ENCODE measurements around the gene FBXL16. TPM values are rescaled to one million over a fixed set of nuclear protein-coding genes. Genes with fewer than 3 reads are reported as not detected.
"Not testable (repeated sequence)": the region's sequence is repeated elsewhere in the genome, so short reads cannot be mapped to it uniquely, and the experiment has no call there.

FBXL16 gene
- polyA plus RNA-seq, 1 donor = 3.8 TPM

DNA sequence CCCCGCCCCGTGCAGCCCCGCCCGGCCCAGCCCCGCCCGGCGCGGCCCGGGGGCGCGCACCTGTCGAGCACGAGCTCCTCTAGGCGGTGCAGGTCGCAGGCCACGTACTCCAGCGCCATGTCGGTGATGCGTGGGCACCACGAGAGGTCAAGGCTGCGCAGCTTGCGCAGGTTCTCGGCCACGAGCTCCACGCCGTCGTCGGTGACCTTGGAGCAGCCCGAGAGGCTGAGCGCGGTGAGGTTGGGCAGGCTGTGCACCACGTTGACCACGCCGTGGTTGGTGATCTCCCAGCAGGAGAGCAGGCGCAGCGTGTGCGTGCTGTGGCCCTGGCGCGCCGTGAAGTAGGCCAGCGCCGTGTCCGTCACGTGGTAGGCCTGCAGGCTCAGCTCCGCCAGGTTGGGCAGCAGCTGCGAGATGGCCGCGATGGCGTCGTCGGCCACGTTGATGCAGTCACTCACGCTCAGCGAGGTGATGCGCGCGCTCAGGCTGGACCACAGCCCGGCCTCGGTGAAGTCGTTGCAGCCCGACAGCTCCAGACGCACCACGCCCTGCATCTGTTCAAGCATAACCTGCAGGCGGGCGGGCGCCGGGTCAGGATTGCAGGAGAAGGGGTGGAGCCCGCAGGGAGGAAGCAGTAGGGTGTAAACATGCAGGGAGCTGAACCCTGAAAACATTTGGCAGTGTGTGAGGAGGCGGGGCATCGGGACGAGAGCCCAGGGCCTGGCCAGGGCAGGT, 10.1 kb downstream of the FBXL16 start:
- Histone ChIP-seq H3K4me3 (ENCODE audit: low read length) (no peak overlapping the region), H3K36me3 (ENCODE audit: control insufficient read depth, insufficient read depth, low read length) (no peaks in the 10 kb centered on the region), H3K27ac (ENCODE audit: low read length) (no peak overlapping the region), H3K9me3 (ENCODE audit: control insufficient read depth, low read depth, low read length) (peaks cover 18% of the 10 kb centered on the region), H3K4me1 (ENCODE audit: control insufficient read depth, insufficient read depth, low read length) (peaks cover 13% of the 10 kb centered on the region), H3K27me3 (ENCODE audit: control insufficient read depth, insufficient read depth, low read length) (peaks cover 83% of the 10 kb centered on the region)
- DNase-seq = peak in 1 of 2 donors; percentile 62
- no CpG with 5 or more reads among the region's 71 CpGs for WGBS (ENCODE audit: insufficient coverage, low lambda C conversion rate)

DNA sequence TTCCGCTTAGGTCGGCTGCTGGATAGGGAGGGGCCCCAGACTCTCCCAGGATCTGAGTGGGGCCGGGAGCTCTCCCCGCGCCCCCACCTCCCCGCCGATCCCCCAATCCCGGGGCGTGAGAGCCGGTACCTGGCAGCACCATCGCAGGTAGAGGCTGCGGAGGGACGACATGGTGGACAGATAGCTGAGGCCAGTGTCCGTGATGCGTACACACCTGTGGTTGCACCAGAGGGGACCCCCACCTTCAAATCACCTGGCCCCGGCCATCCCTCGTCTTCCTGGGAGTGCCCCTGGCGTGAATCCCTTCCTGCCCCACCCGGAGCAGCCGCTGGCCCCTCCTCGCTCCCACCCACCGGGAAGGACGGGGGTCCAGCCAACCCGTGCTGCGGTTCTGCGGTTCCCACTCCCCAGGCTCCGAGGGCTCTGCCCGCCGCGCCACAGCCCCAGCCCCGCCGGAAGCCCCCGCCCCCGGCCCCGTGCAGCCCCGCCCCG, 10.7 kb downstream of the FBXL16 start:
- no CpG with 5 or more reads among the region's 37 CpGs for WGBS (ENCODE audit: insufficient coverage, low lambda C conversion rate)
- peaks cover 77% of the 10 kb centered on the region for H3K27me3 ChIP-seq (ENCODE audit: control insufficient read depth, insufficient read depth, low read length)
- no peak for DNase-seq
- H3K9me3 ChIP-seq (ENCODE audit: control insufficient read depth, low read depth, low read length) = peaks cover 18% of the 10 kb centered on the region
- H3K36me3 ChIP-seq (ENCODE audit: control insufficient read depth, insufficient read depth, low read length) = no peaks in the 10 kb centered on the region
- H3K27ac ChIP-seq (ENCODE audit: low read length) = no peak overlapping the region
- peaks cover 13% of the 10 kb centered on the region for H3K4me1 ChIP-seq (ENCODE audit: control insufficient read depth, insufficient read depth, low read length)
- no peak overlapping the region for H3K4me3 ChIP-seq (ENCODE audit: low read length)

DNA sequence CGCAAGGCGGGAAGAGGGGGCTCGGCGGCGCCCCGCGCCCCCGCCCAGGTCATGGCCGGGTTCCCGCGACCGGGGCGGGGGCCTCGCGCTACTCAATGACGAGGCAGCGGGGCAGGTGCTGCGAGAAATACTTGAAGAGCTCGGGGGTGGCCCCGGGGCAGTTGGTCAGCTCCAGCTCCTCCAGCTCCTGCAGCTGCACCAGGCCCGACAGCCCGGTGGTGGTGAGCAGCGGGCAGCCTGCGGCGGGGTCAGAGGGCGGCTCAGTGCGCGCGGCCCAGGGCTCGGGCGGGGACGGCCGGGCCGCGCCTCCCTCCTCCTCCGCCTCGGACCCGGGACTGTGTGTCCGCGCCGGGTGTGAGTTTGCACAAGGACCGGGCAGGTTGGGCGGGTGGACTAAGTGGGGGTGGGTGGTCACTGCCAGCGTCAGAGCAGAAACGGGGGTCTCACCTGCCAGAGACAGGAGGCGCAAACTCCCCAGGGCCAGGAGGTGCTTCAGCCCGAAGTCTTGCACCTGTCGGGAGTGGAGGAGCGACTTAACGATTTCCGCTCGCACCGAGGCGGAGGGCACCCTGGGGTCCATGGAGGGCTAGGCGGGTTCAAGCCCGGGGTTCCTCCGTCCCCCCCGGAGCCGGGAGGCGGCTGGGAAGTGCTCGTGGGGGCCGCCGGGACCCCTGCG, 11.3 kb downstream of the FBXL16 start:
- Histone ChIP-seq H3K9me3 (ENCODE audit: control insufficient read depth, low read depth, low read length) (peaks cover 18% of the 10 kb centered on the region), H3K36me3 (ENCODE audit: control insufficient read depth, insufficient read depth, low read length) (no peaks in the 10 kb centered on the region), H3K27ac (ENCODE audit: low read length) (no peak overlapping the region), H3K4me3 (ENCODE audit: low read length) (no peak overlapping the region), H3K27me3 (ENCODE audit: control insufficient read depth, insufficient read depth, low read length) (peaks cover 71% of the 10 kb centered on the region), H3K4me1 (ENCODE audit: control insufficient read depth, insufficient read depth, low read length) (peaks cover 17% of the 10 kb centered on the region)
- WGBS (ENCODE audit: insufficient coverage, low lambda C conversion rate) = no CpG with 5 or more reads among the region's 64 CpGs
- DNase-seq = no peak

DNA sequence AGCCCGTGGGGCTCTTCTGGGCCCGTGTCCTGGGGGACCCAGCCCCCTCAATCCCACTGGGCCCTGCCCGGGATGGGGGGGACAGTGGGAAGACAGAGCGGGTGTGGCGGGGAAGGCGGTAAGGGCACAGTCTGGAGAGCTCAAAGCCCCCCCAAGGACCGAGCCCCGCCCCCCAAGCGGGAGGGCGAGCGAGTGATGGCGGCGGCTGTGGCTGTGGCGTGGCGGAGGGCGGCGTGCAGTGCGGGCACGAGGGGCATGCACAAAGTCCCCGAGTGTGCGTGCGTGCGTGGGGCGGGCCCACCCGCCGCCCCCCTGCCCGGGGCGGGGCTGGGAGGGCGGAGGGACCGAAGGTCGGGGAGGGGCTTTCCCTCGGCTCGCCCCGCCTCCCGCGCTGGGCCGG, 11.8 kb downstream of the FBXL16 start:
- DNase-seq = peak in 1 of 2 donors; percentile 38
- Histone ChIP-seq H3K27me3 (ENCODE audit: control insufficient read depth, insufficient read depth, low read length) (peaks cover 66% of the 10 kb centered on the region), H3K36me3 (ENCODE audit: control insufficient read depth, insufficient read depth, low read length) (no peaks in the 10 kb centered on the region), H3K4me3 (ENCODE audit: low read length) (no peak overlapping the region), H3K27ac (ENCODE audit: low read length) (no peak overlapping the region), H3K9me3 (ENCODE audit: control insufficient read depth, low read depth, low read length) (peaks cover 18% of the 10 kb centered on the region), H3K4me1 (ENCODE audit: control insufficient read depth, insufficient read depth, low read length) (peaks cover 21% of the 10 kb centered on the region)
- WGBS (ENCODE audit: insufficient coverage, low lambda C conversion rate) = no CpG with 5 or more reads among the region's 37 CpGs

DNA sequence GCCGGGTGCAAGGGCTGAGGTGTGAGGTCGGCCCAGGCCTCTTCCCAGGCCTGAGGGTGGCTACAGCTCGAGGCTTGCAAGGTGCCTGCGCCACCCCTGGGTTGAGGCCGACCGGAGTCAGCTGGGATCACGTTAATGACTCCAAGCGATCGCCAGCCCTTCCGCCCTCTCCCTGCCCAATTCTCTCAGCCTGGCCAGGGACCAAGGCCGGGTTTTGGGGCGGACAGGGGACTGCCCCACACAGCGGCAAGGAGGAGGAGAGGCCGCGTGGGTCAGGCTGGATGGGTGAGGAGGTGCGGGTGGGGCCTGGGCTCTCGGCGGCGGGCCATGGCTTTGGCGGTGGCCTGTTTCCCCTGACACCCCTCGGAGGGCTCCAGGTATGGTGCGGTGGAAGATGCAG, 12.2 kb downstream of the FBXL16 start:
- Histone ChIP-seq H3K4me3 (ENCODE audit: low read length) (no peak overlapping the region), H3K27me3 (ENCODE audit: control insufficient read depth, insufficient read depth, low read length) (peaks cover 63% of the 10 kb centered on the region), H3K36me3 (ENCODE audit: control insufficient read depth, insufficient read depth, low read length) (no peaks in the 10 kb centered on the region), H3K9me3 (ENCODE audit: control insufficient read depth, low read depth, low read length) (peaks cover 18% of the 10 kb centered on the region), H3K27ac (ENCODE audit: low read length) (no peak overlapping the region), H3K4me1 (ENCODE audit: control insufficient read depth, insufficient read depth, low read length) (peaks cover 21% of the 10 kb centered on the region)
- no CpG with 5 or more reads among the region's 22 CpGs for WGBS (ENCODE audit: insufficient coverage, low lambda C conversion rate)
- no peak for DNase-seq

DNA sequence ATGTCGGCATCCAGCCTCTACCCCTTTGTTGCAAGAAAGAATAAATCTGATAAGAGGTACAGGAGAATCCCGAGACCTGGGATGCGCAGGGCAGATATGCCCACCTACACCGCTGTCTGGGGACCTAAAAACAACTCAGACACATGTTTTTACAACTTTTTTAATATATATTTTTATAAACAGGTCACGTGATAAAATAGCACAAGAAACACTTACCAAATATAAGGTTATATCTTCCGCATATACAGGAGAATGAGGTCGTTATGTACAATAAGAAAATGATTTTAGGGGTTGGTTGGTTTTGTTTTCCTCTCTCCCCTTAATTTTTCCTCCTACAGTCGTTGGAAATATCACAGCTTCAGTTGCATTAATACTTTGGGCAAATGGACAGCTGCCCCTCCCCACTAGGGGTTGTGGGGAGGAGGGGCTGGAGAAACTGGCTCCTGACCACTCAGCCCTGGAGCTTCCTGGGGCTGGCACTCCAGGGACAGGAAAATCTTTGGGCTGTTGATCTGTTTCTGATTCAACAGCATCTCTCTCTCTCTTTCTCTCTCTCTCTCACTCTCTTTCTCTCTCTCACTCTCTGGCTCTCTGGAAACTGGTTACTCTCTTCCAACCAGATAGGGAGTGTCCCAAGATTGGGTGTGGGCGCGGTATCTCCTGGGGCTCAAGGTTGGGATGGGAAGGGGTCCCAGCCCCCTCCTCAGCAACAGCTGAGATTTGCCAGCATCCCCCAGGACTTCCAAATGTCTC, 13.1 kb downstream of the FBXL16 start:
- peaks cover 57% of the 10 kb centered on the region for H3K27me3 ChIP-seq (ENCODE audit: control insufficient read depth, insufficient read depth, low read length)
- no peak overlapping the region for H3K27ac ChIP-seq (ENCODE audit: low read length)
- H3K9me3 ChIP-seq (ENCODE audit: control insufficient read depth, low read depth, low read length) = peaks cover 18% of the 10 kb centered on the region
- 63% methylated on average over 5 of the region's 10 CpGs for WGBS (ENCODE audit: insufficient coverage, low lambda C conversion rate)
- no peak overlapping the region for H3K4me3 ChIP-seq (ENCODE audit: low read length)
- H3K4me1 ChIP-seq (ENCODE audit: control insufficient read depth, insufficient read depth, low read length) = peaks cover 21% of the 10 kb centered on the region
- peaks cover 5% of the 10 kb centered on the region for H3K36me3 ChIP-seq (ENCODE audit: control insufficient read depth, insufficient read depth, low read length)
- no peak for DNase-seq

DNA sequence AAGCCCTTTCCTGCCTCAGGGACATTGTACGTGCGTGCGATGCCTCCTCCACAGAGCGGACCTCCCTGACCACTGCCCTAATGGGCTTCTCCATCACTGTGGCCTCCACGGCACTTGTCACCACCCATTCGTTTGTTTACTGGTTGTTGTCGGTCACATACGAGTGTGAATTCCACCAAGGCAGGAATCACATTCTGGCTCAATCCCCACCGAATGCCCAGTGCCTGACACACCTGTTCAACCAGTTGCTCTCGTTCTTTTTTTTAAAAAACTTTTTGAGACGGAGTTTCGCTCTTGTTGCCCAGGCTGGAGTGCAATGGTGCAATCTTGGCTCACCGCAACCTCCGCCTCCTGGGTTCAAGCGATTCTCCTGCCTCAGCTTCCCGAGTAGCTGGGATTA, 14.4 kb downstream of the FBXL16 start:
- H3K27me3 ChIP-seq (ENCODE audit: control insufficient read depth, insufficient read depth, low read length) = peaks cover 47% of the 10 kb centered on the region
- DNase-seq; H3K4me3 ChIP-seq (ENCODE audit: low read length); H3K27ac ChIP-seq (ENCODE audit: low read length): not testable (repeated sequence)
- no CpG with 5 or more reads among the region's 16 CpGs for whole genome bisulfite sequencing (ENCODE audit: insufficient coverage, low lambda C conversion rate)
- peaks cover 13% of the 10 kb centered on the region for H3K36me3 ChIP-seq (ENCODE audit: control insufficient read depth, insufficient read depth, low read length)
- peaks cover 24% of the 10 kb centered on the region for H3K9me3 ChIP-seq (ENCODE audit: control insufficient read depth, low read depth, low read length)
- peaks cover 21% of the 10 kb centered on the region for H3K4me1 ChIP-seq (ENCODE audit: control insufficient read depth, insufficient read depth, low read length)

DNA sequence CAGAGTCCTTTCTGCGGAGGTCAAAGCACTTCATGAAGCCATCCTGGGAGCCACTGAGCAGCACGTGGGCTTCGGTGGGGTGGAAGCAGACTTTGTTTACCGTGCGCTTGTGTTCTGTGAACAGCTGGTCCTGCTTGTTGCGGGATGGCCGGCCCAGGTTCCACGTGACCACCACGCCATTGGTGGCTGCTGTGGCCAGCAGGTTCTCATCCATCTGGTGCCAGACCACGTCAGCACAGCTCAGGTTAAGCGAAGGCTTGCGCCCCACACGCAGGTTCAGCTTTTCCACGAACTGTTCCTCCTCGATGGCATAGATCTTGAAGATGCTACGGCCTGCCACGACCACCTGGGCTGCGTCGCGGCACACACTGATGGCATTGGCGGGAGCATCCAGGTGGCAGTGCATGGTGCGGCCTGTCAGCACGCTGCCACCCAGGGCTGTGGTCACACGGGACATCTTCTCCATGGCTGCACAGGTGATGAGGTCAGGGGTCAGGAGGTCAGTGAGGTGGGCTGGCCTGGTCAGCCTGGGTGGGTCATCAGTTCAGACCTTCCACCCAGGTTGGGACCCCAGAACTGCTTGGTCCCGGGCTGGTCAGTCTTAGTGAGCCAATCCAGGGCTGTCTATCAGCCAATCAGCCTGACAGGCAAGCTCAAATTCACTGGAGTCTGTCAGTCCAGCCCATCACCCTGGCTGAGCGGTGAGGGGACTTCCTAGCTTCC, 16.3 kb downstream of the FBXL16 start:
- H3K27me3 ChIP-seq (ENCODE audit: control insufficient read depth, insufficient read depth, low read length) = peaks cover 29% of the 10 kb centered on the region
- H3K4me1 ChIP-seq (ENCODE audit: control insufficient read depth, insufficient read depth, low read length) = peaks cover 13% of the 10 kb centered on the region
- H3K9me3 ChIP-seq (ENCODE audit: control insufficient read depth, low read depth, low read length) = peaks cover 19% of the 10 kb centered on the region
- H3K4me3 ChIP-seq (ENCODE audit: low read length) = peak overlapping the region; percentile 71
- DNase-seq = no peak
- H3K36me3 ChIP-seq (ENCODE audit: control insufficient read depth, insufficient read depth, low read length) = peaks cover 19% of the 10 kb centered on the region
- no peak overlapping the region for H3K27ac ChIP-seq (ENCODE audit: low read length)
- no CpG with 5 or more reads among the region's 26 CpGs for WGBS (ENCODE audit: insufficient coverage, low lambda C conversion rate)

DNA sequence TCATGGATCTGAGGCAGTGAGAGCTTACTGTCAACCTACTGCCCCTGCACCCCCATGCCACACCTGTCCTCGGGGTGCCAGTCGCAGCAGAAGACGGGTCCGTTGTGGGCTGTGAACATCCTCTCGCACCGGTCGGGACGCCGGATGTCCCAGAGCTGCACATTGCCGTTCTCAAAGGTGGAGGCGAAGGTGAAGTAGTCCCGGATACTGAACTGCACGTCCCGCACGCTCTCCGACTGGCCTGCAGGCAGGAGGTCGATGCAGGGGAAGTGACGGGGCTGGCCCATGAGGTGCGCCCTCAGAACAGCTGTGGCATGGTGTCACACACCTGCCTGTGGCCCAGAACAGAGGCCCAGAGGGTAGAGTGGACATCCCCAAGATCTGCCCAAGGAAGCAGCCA, 18.1 kb downstream of the FBXL16 start:
- peaks cover 22% of the 10 kb centered on the region for H3K4me1 ChIP-seq (ENCODE audit: control insufficient read depth, insufficient read depth, low read length)
- DNase-seq = no peak

More for the DNA sequence above, 18.1 kb downstream of the FBXL16 start:
- Histone ChIP-seq H3K4me3 (ENCODE audit: low read length) (no peak overlapping the region), H3K27ac (ENCODE audit: low read length) (no peak overlapping the region), H3K36me3 (ENCODE audit: control insufficient read depth, insufficient read depth, low read length) (peaks cover 29% of the 10 kb centered on the region), H3K9me3 (ENCODE audit: control insufficient read depth, low read depth, low read length) (peaks cover 12% of the 10 kb centered on the region), H3K27me3 (ENCODE audit: control insufficient read depth, insufficient read depth, low read length) (peaks cover 12% of the 10 kb centered on the region)
- WGBS (ENCODE audit: insufficient coverage, low lambda C conversion rate) = no CpG with 5 or more reads among the region's 19 CpGs

Measured in large intestine (tissue), 3 donors.